ENCODE data around the gene DBET. TPM values are rescaled to one million over a fixed set of nuclear protein-coding genes. Genes with fewer than 3 reads are reported as not detected.
"Not testable (repeated sequence)": the region's sequence is repeated elsewhere in the genome, so short reads cannot be mapped to it uniquely, and the experiment has no call there.

The DBET gene
- total and polyA plus RNA-seq, 2 of the 13 experiments (the other 11 are each of a cell fraction or from before 2014, with no cell fraction given) = not detected

GRCh38 chr4:190064805-190065204 is 503 bp downstream of the DBET start:
- H3K4me1 ChIP-seq (ENCODE audit: insufficient read depth, low read length); H3K4me3 ChIP-seq (replicated peaks in 1 of 3; ENCODE audit: insufficient read depth in 1 of 3, low read depth in 2 of 3, low read length in 3 of 3); H3K27me3 ChIP-seq (ENCODE audit: control insufficient read depth in 1 of 2, insufficient read depth in 2 of 2, low read length in 2 of 2); CTCF ChIA-PET (ENCODE audit: low intra/inter-chr PET ratio, low total read pairs); H3K9ac ChIP-seq (ENCODE audit: insufficient read depth, low read depth, low read length); DNase-seq (ENCODE audit: low spot score); POLR2A ChIA-PET; H3K79me2 ChIP-seq (ENCODE audit: insufficient read depth, low read length); FAIRE-seq; in situ Hi-C loops (cut with HindIII; ENCODE audit: extremely low pct_ligation_motif_present, low pct_unique_long_range_greater_than_20kb); H3K4me2 ChIP-seq (ENCODE audit: low read depth, low read length); H3K27ac ChIP-seq (ENCODE audit: extremely low read length, insufficient read depth, low read length); intact Hi-C loops (cut with micrococcal nuclease; ENCODE audit: unreplicated experiment); BruUV-seq (replicated peaks); ATAC-seq; H3K36me3 ChIP-seq (replicated peaks in 1 of 2; ENCODE audit: control insufficient read depth in 1 of 2, insufficient read depth in 2 of 2, low read length in 2 of 2); H2AFZ ChIP-seq (ENCODE audit: low read length); H4K20me1 ChIP-seq (ENCODE audit: insufficient read depth, low read length); H3K9me3 ChIP-seq (ENCODE audit: low read length): not testable (repeated sequence)
- WGBS (ENCODE audit: low lambda C conversion rate) = 6% methylated on average over 3 of the region's 3 CpGs

DNA sequence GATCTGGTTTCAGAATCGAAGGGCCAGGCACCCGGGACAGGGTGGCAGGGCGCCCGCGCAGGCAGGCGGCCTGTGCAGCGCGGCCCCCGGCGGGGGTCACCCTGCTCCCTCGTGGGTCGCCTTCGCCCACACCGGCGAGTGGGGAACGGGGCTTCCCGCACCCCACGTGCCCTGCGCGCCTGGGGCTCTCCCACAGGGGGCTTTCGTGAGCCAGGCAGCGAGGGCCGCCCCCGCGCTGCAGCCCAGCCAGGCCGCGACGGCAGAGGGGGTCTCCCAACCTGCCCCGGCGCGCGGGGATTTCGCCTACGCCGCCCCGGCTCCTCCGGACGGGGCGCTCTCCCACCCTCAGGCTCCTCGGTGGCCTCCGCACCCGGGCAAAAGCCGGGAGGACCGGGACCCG is 4.0 kb downstream of the DBET start:
- BruUV-seq (replicated peaks); H3K4me1 ChIP-seq (ENCODE audit: insufficient read depth, low read length); DNase-seq (ENCODE audit: low spot score); H3K27me3 ChIP-seq (ENCODE audit: control insufficient read depth in 1 of 2, insufficient read depth in 2 of 2, low read length in 2 of 2); H3K4me3 ChIP-seq (replicated peaks in 1 of 3; ENCODE audit: insufficient read depth in 1 of 3, low read depth in 2 of 3, low read length in 3 of 3); H3K4me2 ChIP-seq (ENCODE audit: low read depth, low read length); intact Hi-C loops (cut with micrococcal nuclease; ENCODE audit: unreplicated experiment); FAIRE-seq; H3K9ac ChIP-seq (ENCODE audit: insufficient read depth, low read depth, low read length); POLR2A ChIA-PET; H4K20me1 ChIP-seq (ENCODE audit: insufficient read depth, low read length); H3K27ac ChIP-seq (ENCODE audit: extremely low read length, insufficient read depth, low read length); ATAC-seq; in situ Hi-C loops (cut with HindIII; ENCODE audit: extremely low pct_ligation_motif_present, low pct_unique_long_range_greater_than_20kb); H3K79me2 ChIP-seq (ENCODE audit: insufficient read depth, low read length); H3K36me3 ChIP-seq (replicated peaks in 1 of 2; ENCODE audit: control insufficient read depth in 1 of 2, insufficient read depth in 2 of 2, low read length in 2 of 2); H2AFZ ChIP-seq (ENCODE audit: low read length); H3K9me3 ChIP-seq (ENCODE audit: low read length); CTCF ChIA-PET (ENCODE audit: low intra/inter-chr PET ratio, low total read pairs): not testable (repeated sequence)
- WGBS (ENCODE audit: low lambda C conversion rate) = 86% methylated on average over 41 of the region's 45 CpGs

DNA sequence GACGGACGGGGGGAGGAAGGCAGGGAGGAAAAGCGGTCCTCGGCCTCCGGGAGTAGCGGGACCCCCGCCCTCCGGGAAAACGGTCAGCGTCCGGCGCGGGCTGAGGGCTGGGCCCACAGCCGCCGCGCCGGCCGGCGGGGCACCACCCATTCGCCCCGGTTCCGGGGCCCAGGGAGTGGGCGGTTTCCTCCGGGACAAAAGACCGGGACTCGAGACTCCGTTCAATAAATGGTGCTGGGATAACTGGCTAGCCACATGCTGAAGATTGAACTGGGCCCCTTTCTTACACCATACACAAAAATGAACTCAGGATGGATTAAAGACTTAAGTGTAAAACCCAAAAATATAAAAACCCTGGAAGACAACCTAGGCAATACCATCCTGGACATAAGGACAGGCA is 28.8 kb downstream of the DBET start:
- H3K9ac ChIP-seq (ENCODE audit: insufficient read depth, low read depth, low read length); BruUV-seq (replicated peaks); FAIRE-seq; H3K9me3 ChIP-seq (ENCODE audit: low read length); H3K79me2 ChIP-seq (ENCODE audit: insufficient read depth, low read length); H2AFZ ChIP-seq (ENCODE audit: low read length); H3K36me3 ChIP-seq (replicated peaks in 1 of 2; ENCODE audit: control insufficient read depth in 1 of 2, insufficient read depth in 2 of 2, low read length in 2 of 2); H3K4me3 ChIP-seq (replicated peaks in 1 of 3; ENCODE audit: insufficient read depth in 1 of 3, low read depth in 2 of 3, low read length in 3 of 3); H3K27me3 ChIP-seq (ENCODE audit: control insufficient read depth in 1 of 2, insufficient read depth in 2 of 2, low read length in 2 of 2); ATAC-seq; intact Hi-C loops (cut with micrococcal nuclease; ENCODE audit: unreplicated experiment); H4K20me1 ChIP-seq (ENCODE audit: insufficient read depth, low read length); DNase-seq (ENCODE audit: low spot score); H3K4me2 ChIP-seq (ENCODE audit: low read depth, low read length); POLR2A ChIA-PET; in situ Hi-C loops (cut with HindIII; ENCODE audit: extremely low pct_ligation_motif_present, low pct_unique_long_range_greater_than_20kb); H3K4me1 ChIP-seq (ENCODE audit: insufficient read depth, low read length); H3K27ac ChIP-seq (ENCODE audit: extremely low read length, insufficient read depth, low read length); CTCF ChIA-PET (ENCODE audit: low intra/inter-chr PET ratio, low total read pairs): not testable (repeated sequence)
- WGBS (ENCODE audit: low lambda C conversion rate) = 29% methylated on average over 12 of the region's 27 CpGs

DNA sequence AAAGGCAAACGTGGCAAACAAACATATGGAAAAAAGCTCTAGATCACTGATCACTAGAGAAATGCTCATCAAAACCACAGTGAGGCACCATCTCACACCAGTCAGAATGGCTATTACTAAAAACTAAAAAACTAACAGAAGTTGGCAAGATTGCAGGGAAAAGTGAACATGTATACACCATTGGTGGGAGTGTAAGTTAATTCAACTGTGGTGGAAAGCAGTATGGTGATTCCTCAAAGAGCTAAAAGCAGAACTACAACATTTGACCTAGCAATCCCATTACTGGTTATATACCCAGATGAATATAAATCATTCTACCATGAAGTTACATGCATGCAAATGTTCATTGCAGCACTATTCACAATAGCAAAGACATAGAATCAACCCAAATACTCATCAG is 29.7 kb downstream of the DBET start:
- ATAC-seq; H3K9ac ChIP-seq (ENCODE audit: insufficient read depth, low read depth, low read length); H3K4me3 ChIP-seq (replicated peaks in 1 of 3; ENCODE audit: insufficient read depth in 1 of 3, low read depth in 2 of 3, low read length in 3 of 3); CTCF ChIA-PET (ENCODE audit: low intra/inter-chr PET ratio, low total read pairs); H3K79me2 ChIP-seq (ENCODE audit: insufficient read depth, low read length); H3K4me1 ChIP-seq (ENCODE audit: insufficient read depth, low read length); H3K27ac ChIP-seq (ENCODE audit: extremely low read length, insufficient read depth, low read length); POLR2A ChIA-PET; H4K20me1 ChIP-seq (ENCODE audit: insufficient read depth, low read length); intact Hi-C loops (cut with micrococcal nuclease; ENCODE audit: unreplicated experiment); H2AFZ ChIP-seq (ENCODE audit: low read length); in situ Hi-C loops (cut with HindIII; ENCODE audit: extremely low pct_ligation_motif_present, low pct_unique_long_range_greater_than_20kb); FAIRE-seq; BruUV-seq (replicated peaks); DNase-seq (ENCODE audit: low spot score); H3K9me3 ChIP-seq (ENCODE audit: low read length); H3K27me3 ChIP-seq (ENCODE audit: control insufficient read depth in 1 of 2, insufficient read depth in 2 of 2, low read length in 2 of 2); H3K4me2 ChIP-seq (ENCODE audit: low read depth, low read length); H3K36me3 ChIP-seq (replicated peaks in 1 of 2; ENCODE audit: control insufficient read depth in 1 of 2, insufficient read depth in 2 of 2, low read length in 2 of 2): not testable (repeated sequence)
- 0% methylated on average over 1 of the region's 1 CpG for WGBS (ENCODE audit: low lambda C conversion rate)

All from HepG2 (cell line).